CD14-positive monocyte (primary cell): ENCODE results near the gene F8. TPM values are rescaled to one million over a fixed set of nuclear protein-coding genes. Genes with fewer than 3 reads are reported as not detected.
A peak's percentile ranks its signal among the peaks of the same experiment; 100 is the strongest.

ENCODE experiments used
- DNase-seq, 3 donors: peaks; one replicate each; pipeline ENCODE4 v3.0.0-alpha.2; 2011 to 2022
- H2AFZ ChIP-seq: 2 replicates; pipeline ENCODE4 v1.6.0; 2012; ENCODE audit warnings: mild to moderate bottlenecking, low read depth, low read length, inconsistent platforms; ENCODE audit not compliant: insufficient read depth, poor library complexity, severe bottlenecking
- H3K27ac ChIP-seq, 2 donors: 1 replicate in 1 of 2; 2 replicates in 1 of 2; pipeline ENCODE4 v1.5.1; 2012 to 2013; ENCODE audit warnings: low read length in 2 of 2, control low read depth in 1 of 2, inconsistent platforms in 1 of 2, low read depth in 1 of 2, mild to moderate bottlenecking in 1 of 2
- H3K27me3 ChIP-seq, 2 donors: one replicate each; pipeline versions ENCODE4 v1.6.0 to v1.6.1; 2011 to 2013; ENCODE audit warnings: low read length in 2 of 2; ENCODE audit not compliant: control insufficient read depth in 2 of 2, insufficient read depth in 2 of 2
- H3K36me3 ChIP-seq, 2 donors: replicated peaks in 1 of 2; 1 replicate in 1 of 2; 2 replicates in 1 of 2; pipeline versions ENCODE4 v1.5.1 to v1.6.1; 2012 to 2013; ENCODE audit warnings: low read length in 2 of 2, control low read depth in 1 of 2, inconsistent platforms in 1 of 2, mild to moderate bottlenecking in 1 of 2; ENCODE audit not compliant: insufficient read depth in 2 of 2, control insufficient read depth in 1 of 2
- H3K4me1 ChIP-seq, 2 donors: 1 replicate in 1 of 2; 2 replicates in 1 of 2; pipeline versions ENCODE4 v1.5.1 to v1.6.1; 2012 to 2013; ENCODE audit warnings: low read length in 2 of 2, control low read depth in 1 of 2, inconsistent platforms in 1 of 2, mild to moderate bottlenecking in 1 of 2, moderate library complexity in 1 of 2; ENCODE audit not compliant: insufficient read depth in 2 of 2, control insufficient read depth in 1 of 2
- H3K4me2 ChIP-seq: replicated peaks from 2 replicates; pipeline ENCODE3; 2012; ENCODE audit warnings: low read length, moderate library complexity, mild to moderate bottlenecking; ENCODE audit not compliant: poor library complexity, severe bottlenecking; ENCODE audit errors: extremely low read depth
- H3K4me3 ChIP-seq, 3 experiments: fragments of 200-600 bp in 1 of 3; sonication (generic) in 1 of 3; replicated peaks in 1 of 3; 1 replicate in 2 of 3; 2 replicates in 1 of 3; pipeline ENCODE4 v1.5.1; 2011 to 2013; ENCODE audit warnings: low read length in 3 of 3, mild to moderate bottlenecking in 3 of 3, control low read depth in 2 of 3, low read depth in 2 of 3, inconsistent platforms in 1 of 3, moderate library complexity in 1 of 3
- H3K79me2 ChIP-seq: 2 replicates; pipeline ENCODE4 v1.6.0; 2012; ENCODE audit warnings: mild to moderate bottlenecking, control low read depth, inconsistent platforms, low read length, moderate library complexity; ENCODE audit not compliant: insufficient read depth
- H3K9ac ChIP-seq: 2 replicates; pipeline ENCODE4 v1.6.0; 2017; ENCODE audit warnings: low read length, mild to moderate bottlenecking; ENCODE audit not compliant: insufficient read depth, poor library complexity, severe bottlenecking
- H3K9me3 ChIP-seq, 2 donors: replicated peaks in 1 of 2; 1 replicate in 1 of 2; 2 replicates in 1 of 2; pipeline versions ENCODE4 v1.5.1 to v1.6.1; 2012 to 2013; ENCODE audit warnings: low read length in 2 of 2, control low read depth in 1 of 2; ENCODE audit not compliant: control insufficient read depth in 1 of 2, insufficient read depth in 1 of 2
- H4K20me1 ChIP-seq: 2 replicates; pipeline ENCODE4 v1.6.0; 2012; ENCODE audit warnings: mild to moderate bottlenecking, low read length, control low read depth, moderate library complexity; ENCODE audit not compliant: insufficient read depth
- H3K27ac Mint-ChIP-seq, 7 donors: one replicate each; pipeline ENCODE4 v1.8.0; 2020; ENCODE audit warnings: mild to moderate bottlenecking in 7 of 7, mixed read lengths in 7 of 7, moderate library complexity in 6 of 7, inconsistent platforms in 2 of 7
- H3K27me3 Mint-ChIP-seq, 3 donors: one replicate each; pipeline ENCODE4 v1.8.0; 2021 to 2022; ENCODE audit warnings: low read depth in 3 of 3, mild to moderate bottlenecking in 3 of 3, mixed read lengths in 3 of 3, moderate library complexity in 3 of 3, inconsistent platforms in 1 of 3
- H3K36me3 Mint-ChIP-seq, 2 donors: one replicate each; pipeline ENCODE4 v1.8.0; 2020; ENCODE audit warnings: mixed read lengths in 2 of 2, inconsistent platforms in 1 of 2, mild to moderate bottlenecking in 1 of 2
- H3K4me1 Mint-ChIP-seq: one replicate; pipeline ENCODE4 v1.8.0; 2020; ENCODE audit warnings: mild to moderate bottlenecking, mixed read lengths
- H3K4me3 Mint-ChIP-seq, 2 donors: one replicate each; pipeline ENCODE4 v1.8.0; 2020; ENCODE audit warnings: mild to moderate bottlenecking in 2 of 2, mixed read lengths in 2 of 2, moderate library complexity in 1 of 2
- H3K9me3 Mint-ChIP-seq, 7 donors: one replicate each; pipeline ENCODE4 v1.8.0; 2020 to 2022; ENCODE audit warnings: mixed read lengths in 7 of 7, mild to moderate bottlenecking in 6 of 7, moderate library complexity in 6 of 7, inconsistent platforms in 2 of 7
- CTCF ChIP-seq: fragments of 200-600 bp; IDR thresholded peaks from one replicate; pipeline ENCODE4 v1.8.0; 2022; ENCODE audit warnings: antibody characterized with exemption, mild to moderate bottlenecking
- WGBS: methylation state at CpG from one replicate; pipeline ENCODE4 v1.1.5; 2013; ENCODE audit warnings: missing lambda C conversion rate; ENCODE audit not compliant: insufficient coverage; 5-methylcytosine and 5-hydroxymethylcytosine counted together
- intact Hi-C, 2 donors: fragments of 100-400 bp; cut with micrococcal nuclease; formaldehyde crosslinking; loops; one replicate each; pipeline versions ENCODE4 v1.15.0 to v1.15.1; 2023
- polyA plus RNA-seq, 3 donors: library from polyadenylated mRNA; depleted of rRNA in 1 of 3; unstranded in 2 of 3; stranded (reverse) in 1 of 3; fragments of 300-500 nt in 2 of 3; fragments of >200 nt in 1 of 3; fragmentation: Illumina TruSeq in 2 of 3; gene quantifications; 1 replicate in 2 of 3; 2 replicates in 1 of 3; pipeline ENCODE4 v1.2.3, GENCODE V29; 2012 to 2021

The F8 gene
- polyA plus RNA-seq, 3 donors, result 1.5 to 4.5 (median 4.3) TPM

GRCh38 chrX:155027509-155028066, 5.1 kb upstream of the F8 start:
- Histone ChIP-seq H3K27me3 (peaks cover 0 to 2% of the 10 kb centered on the region in 2 donors), H3K4me2 (peak overlapping the region; percentile 75), H3K4me3 (peak overlapping the region; percentile 58 to 85 (median 80)), H3K9me3 (no peaks in the 10 kb centered on the region), H3K36me3 (no peaks in the 10 kb centered on the region), H4K20me1 (no peaks in the 10 kb centered on the region), H2AFZ (peak overlapping the region; percentile 61), H3K79me2 (peaks cover 39% of the 10 kb centered on the region), H3K9ac (peak overlapping the region; percentile 87), H3K27ac (peak overlapping the region; percentile 94 to 96), H3K4me1 (peaks cover 5 to 6% of the 10 kb centered on the region in 2 donors)
- H3K4me1 Mint-ChIP-seq, result peaks cover 8% of the 10 kb centered on the region
- peaks cover 4 to 5% of the 10 kb centered on the region in 2 donors for H3K36me3 Mint-ChIP-seq
- H3K27ac Mint-ChIP-seq, result peak overlapping the region; percentile 95 to 97 (median 96)
- H3K4me3 Mint-ChIP-seq, result peak overlapping the region; percentile 76 to 82
- TF ChIP-seq CTCF, result no peak
- peaks cover 0 to 3% (median 0%) of the 10 kb centered on the region in 3 donors for H3K27me3 Mint-ChIP-seq
- no CpG with 5 or more reads among the region's 14 CpGs for WGBS
- DNase-seq, result peak; percentile 57 to 66 (median 63)
- intact Hi-C loops, result loop anchor here (5.0 kb wide), 1 partner anchor 45 kb away; the partner anchor contains the start of genes BRCC3 (in 2 of the 2), CMC4 (in 2 of the 2) and MTCP1 (in 2 of the 2)
- peaks cover 0 to 10% (median 0%) of the 10 kb centered on the region in 7 donors for H3K9me3 Mint-ChIP-seq

GRCh38 chrX:155026727-155027508, 4.4 kb upstream of the F8 start, which contains the start of gene FUNDC2:
Gene FUNDC2 (plus strand): TSS chrX:155026844. CDS start chrX:155026939, 95 bp downstream.
- Histone ChIP-seq H3K9me3 (no peaks in the 10 kb centered on the region), H4K20me1 (no peaks in the 10 kb centered on the region), H3K36me3 (no peaks in the 10 kb centered on the region), H3K27ac (peak within 1 kb of the TSS; percentile 94 to 96), H3K4me1 (peaks cover 5 to 6% of the 10 kb centered on the region in 2 donors), H3K79me2 (peaks cover 33% of the 10 kb centered on the region), H3K27me3 (peaks cover 0 to 2% of the 10 kb centered on the region in 2 donors), H3K9ac (peak within 1 kb of the TSS; percentile 87), H3K4me3 (peak within 1 kb of the TSS; percentile 58 to 85 (median 80)), H3K4me2 (peak within 1 kb of the TSS; percentile 75), H2AFZ (peak within 1 kb of the TSS; percentile 61)
- peak; percentile 89 to 95 (median 94) for DNase-seq
- Mint-ChIP-seq H3K9me3 (peaks cover 0 to 5% (median 0%) of the 10 kb centered on the region in 7 donors), H3K4me1 (peaks cover 11% of the 10 kb centered on the region), H3K27me3 (peaks cover 0 to 3% (median 0%) of the 10 kb centered on the region in 3 donors), H3K27ac (peak within 1 kb of the TSS; percentile 95 to 97 (median 97)), H3K4me3 (peak within 1 kb of the TSS; percentile 76 to 82), H3K36me3 (peaks cover 4 to 5% of the 10 kb centered on the region in 2 donors)
- intact Hi-C loops, result loop anchor here (5.0 kb wide), 1 partner anchor 45 kb away; the partner anchor contains the start of genes BRCC3 (in 2 of the 2), CMC4 (in 2 of the 2) and MTCP1 (in 2 of the 2)
- TF ChIP-seq CTCF, result no peak
- 0% methylated on average over 37 of the region's 82 CpGs for WGBS
